Mesothelial cell of epicardium (in vitro differentiated cells): ENCODE data around the gene COX5B. TPM values are rescaled to one million over a fixed set of nuclear protein-coding genes. Genes with fewer than 3 reads are reported as not detected.
A peak's percentile ranks its signal among the peaks of the same experiment; 100 is the strongest.

Experiments
- DNase-seq, 2 experiments: peaks; one replicate each; pipeline ENCODE4 v3.0.0; 2021; ENCODE audit warnings: low spot score in 2 of 2; ENCODE audit not compliant: unreplicated experiment in 2 of 2
- H3K27ac Mint-ChIP-seq: 2 replicates; pipeline ENCODE4 v1.8.0; 2021; ENCODE audit warnings: mixed read lengths
- H3K27me3 Mint-ChIP-seq: 2 replicates; pipeline ENCODE4 v1.8.0; 2021; ENCODE audit warnings: low read depth, mixed read lengths
- H3K36me3 Mint-ChIP-seq: 2 replicates; pipeline ENCODE4 v1.8.0; 2021; ENCODE audit warnings: mixed read lengths
- H3K4me1 Mint-ChIP-seq: 2 replicates; pipeline ENCODE4 v1.8.0; 2021; ENCODE audit warnings: mixed read lengths
- H3K4me3 Mint-ChIP-seq: 2 replicates; pipeline ENCODE4 v1.8.0; 2021; ENCODE audit warnings: mild to moderate bottlenecking, moderate library complexity, mixed read lengths
- H3K9me3 Mint-ChIP-seq: 2 replicates; pipeline ENCODE4 v1.8.0; 2021; ENCODE audit warnings: mixed read lengths
- total RNA-seq: library from RNA; stranded (reverse); gene quantifications from 3 replicates; pipeline ENCODE4 v1.2.1, GENCODE V29; 2021
- TF ChIP-seq, protein P1 (sequence below): fragments of 200-600 bp; sonication (generic); IDR thresholded peaks from one replicate; pipeline ENCODE4 v1.5.0; 2021; ENCODE audit warnings: antibody characterized with exemption; ENCODE audit not compliant: unreplicated experiment

Gene COX5B
- total RNA-seq, 1 donor from 2014 or later: 144 TPM

DNA sequence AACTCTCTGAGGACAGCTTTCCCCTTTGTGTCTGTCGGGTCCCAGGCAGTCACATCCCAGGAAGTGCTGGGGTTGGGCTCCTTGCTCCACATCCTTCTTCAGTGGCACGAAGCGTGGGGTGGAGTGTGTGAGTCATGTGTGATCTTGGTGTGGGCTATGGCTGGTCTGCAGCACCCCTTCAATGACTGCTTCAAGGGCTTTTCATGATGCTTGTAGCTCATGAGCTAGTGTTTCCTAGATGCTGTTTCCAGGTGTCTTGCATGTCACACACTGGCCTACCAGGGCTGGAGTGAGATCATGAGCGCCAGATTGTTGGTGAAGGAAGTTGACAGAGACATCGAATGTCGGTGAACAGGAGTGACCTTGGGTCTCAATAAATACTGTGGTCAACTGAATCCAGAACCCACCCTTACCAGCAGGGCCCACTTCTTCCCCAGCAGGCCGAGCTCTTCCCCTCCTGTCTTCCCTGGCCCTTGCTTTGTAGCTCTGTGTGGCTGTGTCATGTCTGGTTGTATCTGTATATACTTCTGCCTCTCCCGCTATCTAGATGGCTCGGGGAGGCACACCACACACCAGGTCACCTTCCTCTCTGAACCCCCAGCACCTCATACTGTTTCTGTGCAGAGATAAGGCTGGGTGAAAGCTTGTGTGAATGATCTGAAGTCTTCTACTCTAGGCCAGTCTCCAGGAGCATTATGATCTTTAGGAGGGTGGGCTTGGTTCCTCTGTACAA lies 27.5 kb downstream of the COX5B start:
- Mint-ChIP-seq H3K27me3 (no peaks in the 10 kb centered on the region), H3K36me3 (peaks cover 7% of the 10 kb centered on the region), H3K9me3 (peaks cover 10% of the 10 kb centered on the region), H3K27ac (peak overlapping the region; percentile 47), H3K4me1 (peaks cover 23% of the 10 kb centered on the region), H3K4me3 (no peak overlapping the region)
- TF ChIP-seq, protein P1, sequence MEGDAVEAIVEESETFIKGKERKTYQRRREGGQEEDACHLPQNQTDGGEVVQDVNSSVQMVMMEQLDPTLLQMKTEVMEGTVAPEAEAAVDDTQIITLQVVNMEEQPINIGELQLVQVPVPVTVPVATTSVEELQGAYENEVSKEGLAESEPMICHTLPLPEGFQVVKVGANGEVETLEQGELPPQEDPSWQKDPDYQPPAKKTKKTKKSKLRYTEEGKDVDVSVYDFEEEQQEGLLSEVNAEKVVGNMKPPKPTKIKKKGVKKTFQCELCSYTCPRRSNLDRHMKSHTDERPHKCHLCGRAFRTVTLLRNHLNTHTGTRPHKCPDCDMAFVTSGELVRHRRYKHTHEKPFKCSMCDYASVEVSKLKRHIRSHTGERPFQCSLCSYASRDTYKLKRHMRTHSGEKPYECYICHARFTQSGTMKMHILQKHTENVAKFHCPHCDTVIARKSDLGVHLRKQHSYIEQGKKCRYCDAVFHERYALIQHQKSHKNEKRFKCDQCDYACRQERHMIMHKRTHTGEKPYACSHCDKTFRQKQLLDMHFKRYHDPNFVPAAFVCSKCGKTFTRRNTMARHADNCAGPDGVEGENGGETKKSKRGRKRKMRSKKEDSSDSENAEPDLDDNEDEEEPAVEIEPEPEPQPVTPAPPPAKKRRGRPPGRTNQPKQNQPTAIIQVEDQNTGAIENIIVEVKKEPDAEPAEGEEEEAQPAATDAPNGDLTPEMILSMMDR: no peak
- no peak for DNase-seq

DNA sequence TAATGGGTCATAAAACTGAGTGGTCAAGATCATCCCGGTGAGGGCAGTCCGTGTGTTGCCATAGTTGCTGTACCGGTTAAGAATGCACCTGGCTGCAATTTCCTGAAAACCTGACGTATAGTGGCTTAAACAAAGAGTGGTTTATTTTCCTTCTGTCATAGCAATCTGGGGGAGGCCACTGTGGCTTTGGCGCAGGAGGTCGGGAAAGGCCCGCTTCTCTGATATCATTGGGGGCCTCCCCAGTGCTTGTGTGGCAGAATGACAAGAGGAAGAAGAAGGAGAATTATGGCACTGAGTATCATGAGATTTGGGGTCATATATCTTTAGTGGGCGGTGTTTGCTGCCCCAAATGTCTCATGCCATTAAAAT lies 28.0 kb downstream of the COX5B start:
- Mint-ChIP-seq H3K27ac (peak overlapping the region; percentile 47), H3K36me3 (peaks cover 8% of the 10 kb centered on the region), H3K9me3 (peaks cover 12% of the 10 kb centered on the region), H3K4me3 (no peak overlapping the region), H3K4me1 (peaks cover 23% of the 10 kb centered on the region), H3K27me3 (no peaks in the 10 kb centered on the region)
- TF ChIP-seq, protein P1: no peak
- DNase-seq: no peak

- no peak overlapping the region for H3K27ac Mint-ChIP-seq
- TF ChIP-seq, protein P1: no peak
- H3K36me3 Mint-ChIP-seq: peaks cover 8% of the 10 kb centered on the region
- peaks cover 19% of the 10 kb centered on the region for H3K9me3 Mint-ChIP-seq
- H3K4me3 Mint-ChIP-seq: no peak overlapping the region
- no peaks in the 10 kb centered on the region for H3K27me3 Mint-ChIP-seq
- no peak for DNase-seq
- H3K4me1 Mint-ChIP-seq: peaks cover 23% of the 10 kb centered on the region
Measured at GRCh38 chr2:97675430-97676113, 29.7 kb downstream of the COX5B start.

DNA sequence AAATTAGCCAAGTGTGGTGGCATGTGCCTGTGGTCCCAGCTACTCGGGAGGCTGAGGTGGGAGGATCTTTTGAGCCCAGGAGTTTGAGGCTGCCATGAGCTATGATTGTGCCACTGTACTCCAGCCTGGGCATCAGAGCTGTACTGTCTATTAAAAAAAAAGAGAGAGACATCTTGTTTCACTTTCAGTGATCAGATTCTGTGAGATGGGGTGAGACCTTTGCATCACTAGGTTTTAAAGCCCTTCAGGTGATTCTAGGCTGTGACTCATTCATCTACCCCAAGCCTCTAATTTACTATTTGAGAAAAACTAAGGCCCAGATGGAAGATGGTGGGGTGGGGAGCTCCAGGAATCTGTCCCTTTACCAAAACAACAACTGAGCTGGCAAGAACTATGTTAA lies 30.8 kb downstream of the COX5B start:
- Mint-ChIP-seq H3K27me3 (no peaks in the 10 kb centered on the region), H3K36me3 (peaks cover 8% of the 10 kb centered on the region), H3K4me1 (peaks cover 23% of the 10 kb centered on the region), H3K4me3 (no peak overlapping the region), H3K9me3 (peaks cover 23% of the 10 kb centered on the region), H3K27ac (no peak overlapping the region)
- DNase-seq: no peak
- TF ChIP-seq, protein P1: no peak

DNA sequence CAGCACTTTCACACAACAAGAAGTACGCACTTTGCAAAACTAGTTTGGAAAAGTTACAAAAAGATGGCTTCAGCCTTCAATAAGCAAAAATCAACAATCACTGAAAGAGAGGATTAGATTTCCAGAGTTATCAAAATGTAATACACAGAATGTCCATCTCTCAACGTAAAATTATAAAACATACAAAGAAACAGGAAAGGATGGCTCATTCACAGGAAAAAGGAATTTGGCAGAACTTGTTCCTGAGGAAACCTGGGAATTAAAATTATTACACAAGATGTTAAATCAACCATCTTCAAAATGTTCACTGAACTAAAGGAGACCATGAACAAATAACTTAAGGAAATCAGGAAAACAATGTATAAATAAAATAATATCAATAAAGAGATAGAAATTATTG lies 31.6 kb downstream of the COX5B start:
- no peak for DNase-seq
- H3K4me3 Mint-ChIP-seq: no peak overlapping the region
- H3K4me1 Mint-ChIP-seq: peaks cover 23% of the 10 kb centered on the region
- H3K27ac Mint-ChIP-seq: no peak overlapping the region
- peaks cover 8% of the 10 kb centered on the region for H3K36me3 Mint-ChIP-seq
- no peaks in the 10 kb centered on the region for H3K27me3 Mint-ChIP-seq
- TF ChIP-seq, protein P1: no peak
- peaks cover 32% of the 10 kb centered on the region for H3K9me3 Mint-ChIP-seq
